OCI-LY3 (cell line): ENCODE results near the gene SNPH.

ENCODE experiments used
- H2AFZ ChIP-seq: fragments of 200-600, 300-600 bp; shearing (Covaris generic); 2 replicates; pipeline ENCODE4 v1.6.0; 2014; ENCODE audit warnings: antibody characterized with exemption, low read depth, low read length
- H3K27ac ChIP-seq: fragments of 200-600, 300-600 bp; sonication (generic); 2 replicates; pipeline ENCODE4 v1.5.1; 2014; ENCODE audit warnings: mild to moderate bottlenecking, low read length, moderate library complexity, mixed read lengths
- H3K27me3 ChIP-seq: fragments of 200-600, 300-600 bp; sonication (generic); 2 replicates; pipeline ENCODE4 v1.6.1; 2014; ENCODE audit warnings: low read depth, low read length, mixed read lengths
- H3K36me3 ChIP-seq: fragments of 200-600, 300-600 bp; sonication (generic); replicated peaks from 2 replicates; pipeline ENCODE3; 2014; ENCODE audit warnings: low read depth, low read length, mixed read lengths
- H3K4me1 ChIP-seq: fragments of 300-600, 200-600 bp; sonication (generic); 2 replicates; pipeline ENCODE4 v1.6.1; 2014; ENCODE audit warnings: low read length, mixed read lengths
- H3K4me2 ChIP-seq: fragments of 200-600, 300-600 bp; sonication (generic); 2 replicates; pipeline ENCODE4 v1.6.1; 2014; ENCODE audit warnings: low read length, mixed read lengths
- H3K4me3 ChIP-seq: fragments of 300-600, 200-600 bp; sonication (generic); 2 replicates; pipeline ENCODE4 v1.5.1; 2014; ENCODE audit warnings: antibody characterized with exemption, mild to moderate bottlenecking, low read length, moderate library complexity
- H3K79me2 ChIP-seq: fragments of 300-600, 200-600 bp; shearing (Covaris generic); 2 replicates; pipeline ENCODE4 v1.6.1; 2014; ENCODE audit warnings: mild to moderate bottlenecking, low read length, mixed read lengths
- H3K9ac ChIP-seq: fragments of 300-600, 200-600 bp; shearing (Covaris generic); 2 replicates; pipeline ENCODE4 v1.6.0; 2014; ENCODE audit warnings: mild to moderate bottlenecking, low read length, moderate library complexity
- H3K9me3 ChIP-seq: fragments of 200-600, 300-600 bp; shearing (Covaris generic); 2 replicates; pipeline ENCODE4 v1.6.1; 2014; ENCODE audit warnings: low read length, mixed read lengths; ENCODE audit not compliant: insufficient read depth
- H4K20me1 ChIP-seq: fragments of 200-600, 300-600 bp; sonication (generic); 2 replicates; pipeline ENCODE4 v1.6.1; 2016; ENCODE audit warnings: low read length, mixed read lengths; ENCODE audit not compliant: insufficient read depth
- EZH2phosphoT487 ChIP-seq: fragments of 200-600 bp; shearing (Covaris generic); IDR thresholded peaks from 2 replicates; pipeline ENCODE4 v1.6.1; 2018; ENCODE audit warnings: antibody characterized with exemption, mixed run types, low read depth
- TF ChIP-seq, protein P1 (sequence below): fragments of 200-600, 300-600 bp; sonication (generic); IDR thresholded peaks from 2 replicates; pipeline ENCODE4 v1.5.1; 2014; ENCODE audit warnings: antibody characterized with exemption, low read length, low read depth

SNPH gene

GRCh38 chr20:1298888-1299511, 32.9 kb downstream of the SNPH start:
- Histone ChIP-seq H3K36me3 (no peaks in the 10 kb centered on the region), H2AFZ (no peak overlapping the region), H3K4me1 (no peaks in the 10 kb centered on the region), H3K27me3 (no peaks in the 10 kb centered on the region), H3K4me3 (no peak overlapping the region), H4K20me1 (no peaks in the 10 kb centered on the region), H3K79me2 (no peaks in the 10 kb centered on the region), H3K27ac (no peak overlapping the region), H3K4me2 (no peak overlapping the region), H3K9ac (no peak overlapping the region), H3K9me3 (no peaks in the 10 kb centered on the region)
- TF ChIP-seq, protein P1, sequence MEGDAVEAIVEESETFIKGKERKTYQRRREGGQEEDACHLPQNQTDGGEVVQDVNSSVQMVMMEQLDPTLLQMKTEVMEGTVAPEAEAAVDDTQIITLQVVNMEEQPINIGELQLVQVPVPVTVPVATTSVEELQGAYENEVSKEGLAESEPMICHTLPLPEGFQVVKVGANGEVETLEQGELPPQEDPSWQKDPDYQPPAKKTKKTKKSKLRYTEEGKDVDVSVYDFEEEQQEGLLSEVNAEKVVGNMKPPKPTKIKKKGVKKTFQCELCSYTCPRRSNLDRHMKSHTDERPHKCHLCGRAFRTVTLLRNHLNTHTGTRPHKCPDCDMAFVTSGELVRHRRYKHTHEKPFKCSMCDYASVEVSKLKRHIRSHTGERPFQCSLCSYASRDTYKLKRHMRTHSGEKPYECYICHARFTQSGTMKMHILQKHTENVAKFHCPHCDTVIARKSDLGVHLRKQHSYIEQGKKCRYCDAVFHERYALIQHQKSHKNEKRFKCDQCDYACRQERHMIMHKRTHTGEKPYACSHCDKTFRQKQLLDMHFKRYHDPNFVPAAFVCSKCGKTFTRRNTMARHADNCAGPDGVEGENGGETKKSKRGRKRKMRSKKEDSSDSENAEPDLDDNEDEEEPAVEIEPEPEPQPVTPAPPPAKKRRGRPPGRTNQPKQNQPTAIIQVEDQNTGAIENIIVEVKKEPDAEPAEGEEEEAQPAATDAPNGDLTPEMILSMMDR = no peak
- no peak for TF ChIP-seq EZH2phosphoT487

GRCh38 chr20:1299522-1299921, 33.4 kb downstream of the SNPH start:
- no peaks in the 10 kb centered on the region for H3K9me3 ChIP-seq
- H3K4me1 ChIP-seq = no peaks in the 10 kb centered on the region
- no peak overlapping the region for H3K4me2 ChIP-seq
- H4K20me1 ChIP-seq = no peaks in the 10 kb centered on the region
- H3K27ac ChIP-seq = no peak overlapping the region
- H2AFZ ChIP-seq = no peak overlapping the region
- H3K9ac ChIP-seq = no peak overlapping the region
- no peaks in the 10 kb centered on the region for H3K36me3 ChIP-seq
- H3K4me3 ChIP-seq = no peak overlapping the region
- TF ChIP-seq, protein P1 = peak; percentile 39
- TF ChIP-seq EZH2phosphoT487 = no peak
- H3K27me3 ChIP-seq = no peaks in the 10 kb centered on the region
- no peaks in the 10 kb centered on the region for H3K79me2 ChIP-seq

- no peak for TF ChIP-seq EZH2phosphoT487
- TF ChIP-seq, protein P1 = no peak
- Histone ChIP-seq H3K9ac (no peak overlapping the region), H3K79me2 (no peaks in the 10 kb centered on the region), H2AFZ (no peak overlapping the region), H3K4me3 (no peak overlapping the region), H3K4me1 (no peaks in the 10 kb centered on the region), H3K27ac (no peak overlapping the region), H3K9me3 (no peaks in the 10 kb centered on the region), H3K27me3 (no peaks in the 10 kb centered on the region), H3K36me3 (no peaks in the 10 kb centered on the region), H3K4me2 (no peak overlapping the region), H4K20me1 (no peaks in the 10 kb centered on the region)
These were observed 34.2 kb downstream of the SNPH start for GRCh38 chr20:1300083-1300840.

GRCh38 chr20:1301031-1301529, 35.0 kb downstream of the SNPH start:
- Histone ChIP-seq H3K79me2 (no peaks in the 10 kb centered on the region), H3K36me3 (no peaks in the 10 kb centered on the region), H3K27me3 (no peaks in the 10 kb centered on the region), H3K9me3 (no peaks in the 10 kb centered on the region), H3K27ac (no peak overlapping the region), H3K4me3 (no peak overlapping the region), H2AFZ (no peak overlapping the region), H3K9ac (no peak overlapping the region), H3K4me2 (no peak overlapping the region), H4K20me1 (no peaks in the 10 kb centered on the region), H3K4me1 (no peaks in the 10 kb centered on the region)
- TF ChIP-seq, protein P1 = no peak
- TF ChIP-seq EZH2phosphoT487 = no peak
